SJCRH30 (cell line): ENCODE measurements around the gene SMAD3. TPM values are rescaled to one million over a fixed set of nuclear protein-coding genes. Genes with fewer than 3 reads are reported as not detected.

Source experiments
- DNase-seq, 2 experiments: peaks; one replicate each; pipeline ENCODE4 v3.0.0-alpha.2; 2015 to 2020
- H3K27ac ChIP-seq: fragments of 250-450 bp; sonication (Bioruptor Pico); 2 replicates; pipeline ENCODE4 v1.5.1; 2020; ENCODE audit warnings: mild to moderate bottlenecking, moderate library complexity
- H3K27me3 ChIP-seq: fragments of 250-450 bp; sonication (Bioruptor Pico); 2 replicates; pipeline ENCODE4 v1.5.1; 2020; ENCODE audit warnings: mild to moderate bottlenecking, moderate library complexity
- H3K36me3 ChIP-seq: fragments of 250-450 bp; sonication (Bioruptor Pico); 2 replicates; pipeline ENCODE4 v1.5.1; 2020; ENCODE audit warnings: mild to moderate bottlenecking, moderate library complexity
- H3K4me1 ChIP-seq: fragments of 250-450 bp; sonication (Bioruptor Pico); 2 replicates; pipeline ENCODE4 v1.5.1; 2020; ENCODE audit warnings: mild to moderate bottlenecking, moderate library complexity
- H3K4me3 ChIP-seq: fragments of 250-450 bp; sonication (Bioruptor Pico); 2 replicates; pipeline ENCODE4 v1.5.1; 2020; ENCODE audit warnings: mild to moderate bottlenecking, moderate library complexity
- H3K9me3 ChIP-seq: fragments of 250-450 bp; sonication (Bioruptor Pico); replicated peaks from 2 replicates; pipeline ENCODE4 v1.5.1; 2020; ENCODE audit warnings: mild to moderate bottlenecking, moderate library complexity
- total RNA-seq: library from RNA; depleted of rRNA; stranded (reverse); fragments of >200 nt; shearing (Covaris generic); gene quantifications from 2 replicates; pipeline ENCODE4 v1.2.3, GENCODE V29; 2014

The SMAD3 gene
- total RNA-seq, 1 experiment from 2014 or later = 23.0 TPM

- Histone ChIP-seq H3K36me3 (peaks cover 15% of the 10 kb centered on the region), H3K27me3 (no peaks in the 10 kb centered on the region), H3K4me3 (no peak overlapping the region), H3K9me3 (no peaks in the 10 kb centered on the region), H3K4me1 (no peaks in the 10 kb centered on the region), H3K27ac (no peak overlapping the region)
- DNase-seq = no peak
Measured at GRCh38 chr15:67207555-67208207, 142.3 kb downstream of the SMAD3 start.

- Histone ChIP-seq H3K4me3 (no peak overlapping the region), H3K36me3 (peaks cover 12% of the 10 kb centered on the region), H3K27me3 (no peaks in the 10 kb centered on the region), H3K27ac (no peak overlapping the region), H3K9me3 (no peaks in the 10 kb centered on the region), H3K4me1 (no peaks in the 10 kb centered on the region)
- DNase-seq = no peak
Measured at GRCh38 chr15:67208396-67208795, 143.0 kb downstream of the SMAD3 start.

GRCh38 chr15:67210555-67211168 is 145.3 kb downstream of the SMAD3 start:
- H3K4me3 ChIP-seq = no peak overlapping the region
- peaks cover 7% of the 10 kb centered on the region for H3K4me1 ChIP-seq
- H3K36me3 ChIP-seq = peaks cover 11% of the 10 kb centered on the region
- H3K9me3 ChIP-seq = no peaks in the 10 kb centered on the region
- H3K27ac ChIP-seq = no peak overlapping the region
- DNase-seq = no peak
- H3K27me3 ChIP-seq = no peaks in the 10 kb centered on the region

- no peak overlapping the region for H3K27ac ChIP-seq
- H3K36me3 ChIP-seq = peaks cover 8% of the 10 kb centered on the region
- H3K4me3 ChIP-seq = no peak overlapping the region
- no peak for DNase-seq
- no peaks in the 10 kb centered on the region for H3K9me3 ChIP-seq
- peaks cover 7% of the 10 kb centered on the region for H3K4me1 ChIP-seq
- H3K27me3 ChIP-seq = no peaks in the 10 kb centered on the region
Measured at GRCh38 chr15:67212684-67213367, 147.4 kb downstream of the SMAD3 start.

DNA sequence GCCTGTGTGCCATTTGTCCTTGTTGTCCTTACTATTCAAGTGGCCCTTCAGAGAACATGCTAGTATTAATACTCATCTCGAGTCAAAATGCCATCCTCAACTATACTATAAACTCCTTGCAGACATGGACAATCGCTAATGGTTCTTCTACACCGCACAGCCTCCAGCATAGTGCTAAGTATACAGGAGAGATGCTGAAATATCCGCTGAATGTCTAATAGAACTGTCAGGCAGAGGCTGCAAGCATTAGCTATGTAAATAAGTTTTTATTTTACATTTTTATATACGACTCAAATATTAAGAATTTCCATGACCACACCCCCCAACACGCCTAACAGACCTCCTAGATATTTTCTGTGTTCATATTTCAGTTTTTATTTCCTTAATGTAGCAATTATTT is 149.7 kb downstream of the SMAD3 start:
- no peaks in the 10 kb centered on the region for H3K27me3 ChIP-seq
- no peak overlapping the region for H3K27ac ChIP-seq
- DNase-seq = no peak
- peaks cover 3% of the 10 kb centered on the region; the same call in 1 of the 2 replicates for H3K36me3 ChIP-seq
- H3K4me3 ChIP-seq = no peak overlapping the region
- no peaks in the 10 kb centered on the region for H3K9me3 ChIP-seq
- peaks cover 7% of the 10 kb centered on the region for H3K4me1 ChIP-seq

GRCh38 chr15:67216859-67217258 is 151.5 kb downstream of the SMAD3 start:
- Histone ChIP-seq H3K4me1 (peaks cover 7% of the 10 kb centered on the region), H3K9me3 (no peaks in the 10 kb centered on the region), H3K4me3 (no peak overlapping the region), H3K36me3 (peaks cover 7% of the 10 kb centered on the region; the same call in 1 of the 2 replicates), H3K27ac (no peak overlapping the region), H3K27me3 (no peaks in the 10 kb centered on the region)
- no peak for DNase-seq

GRCh38 chr15:67218428-67218827 is 153.0 kb downstream of the SMAD3 start:
- H3K9me3 ChIP-seq = no peaks in the 10 kb centered on the region
- peaks cover 7% of the 10 kb centered on the region for H3K4me1 ChIP-seq
- H3K27ac ChIP-seq = no peak overlapping the region
- no peak overlapping the region for H3K4me3 ChIP-seq
- DNase-seq = no peak
- H3K27me3 ChIP-seq = no peaks in the 10 kb centered on the region
- H3K36me3 ChIP-seq = peaks cover 7% of the 10 kb centered on the region; the same call in 1 of the 2 replicates

DNA sequence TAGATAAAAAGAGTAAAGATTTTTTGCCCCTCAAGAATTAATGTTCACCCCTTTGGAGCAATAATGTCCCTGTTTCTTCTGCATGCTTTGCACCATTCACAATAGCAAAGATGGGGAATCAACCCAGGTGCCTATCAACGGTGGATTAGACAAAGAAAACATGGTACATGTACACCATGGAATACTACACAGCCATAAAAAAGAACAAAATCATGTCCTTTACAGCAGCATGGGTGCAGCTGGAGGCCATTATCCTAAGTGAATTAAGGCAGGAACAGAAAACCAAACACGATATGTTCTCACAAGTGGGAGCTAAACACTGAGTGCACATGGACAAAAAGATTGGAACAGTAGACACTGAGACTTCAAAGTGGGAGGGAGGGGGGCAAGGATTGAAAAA is 153.9 kb downstream of the SMAD3 start:
- no peak overlapping the region for H3K27ac ChIP-seq
- DNase-seq = no peak
- H3K9me3 ChIP-seq = no peaks in the 10 kb centered on the region
- H3K4me1 ChIP-seq = peaks cover 1% of the 10 kb centered on the region
- peaks cover 7% of the 10 kb centered on the region; the same call in 1 of the 2 replicates for H3K36me3 ChIP-seq
- no peak overlapping the region for H3K4me3 ChIP-seq
- no peaks in the 10 kb centered on the region for H3K27me3 ChIP-seq

- no peak overlapping the region for H3K27ac ChIP-seq
- H3K4me1 ChIP-seq = no peaks in the 10 kb centered on the region
- no peak overlapping the region for H3K4me3 ChIP-seq
- DNase-seq = no peak
- H3K36me3 ChIP-seq = peaks cover 18% of the 10 kb centered on the region
- H3K27me3 ChIP-seq = no peaks in the 10 kb centered on the region
- H3K9me3 ChIP-seq = no peaks in the 10 kb centered on the region
Measured at GRCh38 chr15:67224889-67225288, 159.5 kb downstream of the SMAD3 start.

GRCh38 chr15:67225336-67225735 is 159.9 kb downstream of the SMAD3 start:
- Histone ChIP-seq H3K36me3 (peaks cover 16% of the 10 kb centered on the region), H3K27me3 (no peaks in the 10 kb centered on the region), H3K4me3 (no peak overlapping the region), H3K27ac (no peak overlapping the region), H3K9me3 (no peaks in the 10 kb centered on the region), H3K4me1 (no peaks in the 10 kb centered on the region)
- no peak for DNase-seq

- Histone ChIP-seq H3K36me3 (peaks cover 29% of the 10 kb centered on the region), H3K4me1 (no peaks in the 10 kb centered on the region), H3K27ac (no peak overlapping the region), H3K4me3 (no peak overlapping the region), H3K27me3 (no peaks in the 10 kb centered on the region), H3K9me3 (no peaks in the 10 kb centered on the region)
- DNase-seq = no peak
Measured at GRCh38 chr15:67227431-67227830, 162.0 kb downstream of the SMAD3 start.

GRCh38 chr15:67227846-67228245 is 162.4 kb downstream of the SMAD3 start:
- Histone ChIP-seq H3K27ac (no peak overlapping the region), H3K4me3 (no peak overlapping the region), H3K27me3 (no peaks in the 10 kb centered on the region), H3K36me3 (peaks cover 31% of the 10 kb centered on the region), H3K4me1 (no peaks in the 10 kb centered on the region), H3K9me3 (no peaks in the 10 kb centered on the region)
- DNase-seq = no peak

GRCh38 chr15:67228286-67228685 is 162.9 kb downstream of the SMAD3 start:
- H3K9me3 ChIP-seq = no peaks in the 10 kb centered on the region
- H3K27me3 ChIP-seq = no peaks in the 10 kb centered on the region
- no peak overlapping the region for H3K4me3 ChIP-seq
- H3K27ac ChIP-seq = no peak overlapping the region
- no peak for DNase-seq
- peaks cover 31% of the 10 kb centered on the region for H3K36me3 ChIP-seq
- no peaks in the 10 kb centered on the region for H3K4me1 ChIP-seq

GRCh38 chr15:67230504-67230903 is 165.1 kb downstream of the SMAD3 start:
- Histone ChIP-seq H3K4me1 (no peaks in the 10 kb centered on the region), H3K36me3 (peaks cover 36% of the 10 kb centered on the region), H3K27ac (no peak overlapping the region), H3K27me3 (no peaks in the 10 kb centered on the region), H3K9me3 (no peaks in the 10 kb centered on the region), H3K4me3 (no peak overlapping the region)
- DNase-seq = no peak

DNA sequence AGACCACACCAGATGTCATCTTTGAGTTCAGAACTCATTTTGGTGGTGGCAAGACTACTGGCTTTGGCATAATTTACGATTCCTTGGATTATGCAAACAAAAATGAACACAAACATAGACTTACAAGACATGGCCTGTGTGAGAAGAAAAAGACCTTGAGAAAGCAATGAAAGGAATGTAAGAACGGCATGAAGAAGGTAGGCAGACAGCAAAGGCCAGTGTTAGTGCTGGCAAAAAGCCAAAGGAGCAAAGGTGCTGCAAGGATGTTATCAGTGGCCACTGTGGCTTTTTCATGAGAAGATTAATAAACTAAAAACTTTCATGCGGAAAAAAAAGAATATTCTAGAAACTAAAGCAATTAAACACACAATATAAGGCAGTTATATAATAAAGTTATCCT is 167.2 kb downstream of the SMAD3 start:
- DNase-seq = no peak
- Histone ChIP-seq H3K27me3 (no peaks in the 10 kb centered on the region), H3K4me3 (no peak overlapping the region), H3K27ac (no peak overlapping the region), H3K36me3 (peaks cover 29% of the 10 kb centered on the region), H3K9me3 (no peaks in the 10 kb centered on the region), H3K4me1 (no peaks in the 10 kb centered on the region)
